ENCODE results near the gene DLGAP1. TPM values are rescaled to one million over a fixed set of nuclear protein-coding genes. Genes with fewer than 3 reads are reported as not detected.

Gene DLGAP1
- total RNA-seq, 1 donor from 2014 or later, result 5.3 TPM

DNA sequence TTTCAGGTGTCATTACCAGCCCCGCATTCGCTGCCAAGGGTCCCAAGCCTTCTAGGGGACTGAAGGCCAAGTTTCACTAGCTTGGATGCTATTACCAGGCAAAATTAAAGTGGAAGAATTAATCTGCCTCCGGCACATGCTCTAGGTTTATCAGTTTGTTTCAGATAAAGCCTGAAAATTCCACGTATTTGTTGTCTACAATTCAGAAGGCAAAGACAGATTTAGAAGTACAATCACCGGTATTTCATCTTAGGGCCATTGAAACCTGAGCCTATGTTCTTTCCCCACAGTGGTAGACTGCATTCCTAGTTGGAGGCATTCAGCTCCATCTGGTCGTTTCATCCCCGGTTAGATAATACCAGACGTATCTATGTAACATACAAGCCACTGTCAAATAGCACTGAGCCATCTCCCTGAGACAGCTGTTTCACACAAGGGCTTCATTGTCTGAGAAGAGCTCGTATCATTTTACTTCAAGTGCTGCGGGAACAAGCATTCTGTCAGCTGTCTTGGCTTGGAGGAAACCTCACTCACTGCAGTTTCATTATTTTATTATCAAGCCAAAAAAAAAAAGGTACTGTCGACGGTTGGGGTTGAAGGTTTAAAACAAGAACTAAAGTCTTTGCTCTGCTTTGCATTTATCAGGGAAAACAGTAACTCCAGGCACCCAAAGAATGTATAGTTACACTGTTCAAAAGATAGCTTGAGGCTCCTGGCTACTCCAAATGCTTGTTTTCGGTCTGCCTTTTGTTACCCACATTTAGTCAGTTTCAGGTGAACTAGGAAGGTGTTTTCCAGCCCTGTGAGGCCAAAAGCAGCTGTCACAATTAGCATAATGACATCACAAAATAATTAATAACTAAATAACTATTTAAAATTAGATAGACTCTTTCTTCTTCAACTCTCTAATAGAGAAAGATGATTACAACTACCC, 928.4 kb downstream of the DLGAP1 start:
- peak; percentile 85 for DNase-seq

DNA sequence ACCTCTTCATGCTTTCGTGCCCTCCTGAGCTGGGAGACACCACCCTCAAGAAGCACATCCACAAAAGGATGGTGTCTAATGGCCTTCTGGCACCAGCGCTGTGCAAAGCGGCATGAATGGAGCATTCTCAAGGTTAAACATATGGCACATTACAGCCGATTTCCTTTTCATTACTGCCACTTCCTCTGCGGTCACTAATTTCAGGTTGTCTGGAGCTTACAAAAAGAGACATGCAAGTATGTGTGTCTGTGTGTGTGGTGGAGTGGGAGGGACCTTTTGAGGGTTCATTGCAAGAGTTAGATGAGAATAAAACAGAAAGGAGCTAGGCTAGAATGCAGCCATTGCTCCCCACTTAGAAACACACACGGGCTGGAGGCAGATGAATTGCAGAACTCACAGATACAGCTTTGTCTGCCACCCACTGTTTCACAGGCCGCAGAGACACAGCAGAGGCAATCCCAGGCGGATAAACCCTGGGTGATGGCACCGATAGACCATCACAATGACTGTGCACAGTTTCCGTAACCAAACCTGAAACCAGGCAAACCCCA, 929.2 kb downstream of the DLGAP1 start:
- DNase-seq, result no peak

DNA sequence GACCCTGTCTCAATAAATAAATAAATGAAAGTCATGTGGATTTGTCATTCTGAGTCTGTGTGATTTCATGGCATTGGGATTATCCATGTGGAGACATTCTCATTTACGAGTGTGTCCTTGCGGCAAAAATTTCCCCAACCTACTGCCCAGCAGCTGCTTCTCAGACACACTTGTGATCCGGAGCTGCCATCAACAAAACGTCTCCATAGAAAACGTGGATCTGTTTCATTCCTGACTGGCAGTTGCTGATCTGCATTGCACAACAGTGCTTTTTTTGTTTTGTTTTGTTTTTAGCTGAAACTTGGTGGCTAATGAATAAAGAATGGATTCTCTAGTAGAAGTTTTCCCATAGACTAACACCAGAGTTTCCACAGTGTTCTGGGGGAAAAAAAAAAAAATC, 930.4 kb downstream of the DLGAP1 start:
- DNase-seq, result no peak

DNA sequence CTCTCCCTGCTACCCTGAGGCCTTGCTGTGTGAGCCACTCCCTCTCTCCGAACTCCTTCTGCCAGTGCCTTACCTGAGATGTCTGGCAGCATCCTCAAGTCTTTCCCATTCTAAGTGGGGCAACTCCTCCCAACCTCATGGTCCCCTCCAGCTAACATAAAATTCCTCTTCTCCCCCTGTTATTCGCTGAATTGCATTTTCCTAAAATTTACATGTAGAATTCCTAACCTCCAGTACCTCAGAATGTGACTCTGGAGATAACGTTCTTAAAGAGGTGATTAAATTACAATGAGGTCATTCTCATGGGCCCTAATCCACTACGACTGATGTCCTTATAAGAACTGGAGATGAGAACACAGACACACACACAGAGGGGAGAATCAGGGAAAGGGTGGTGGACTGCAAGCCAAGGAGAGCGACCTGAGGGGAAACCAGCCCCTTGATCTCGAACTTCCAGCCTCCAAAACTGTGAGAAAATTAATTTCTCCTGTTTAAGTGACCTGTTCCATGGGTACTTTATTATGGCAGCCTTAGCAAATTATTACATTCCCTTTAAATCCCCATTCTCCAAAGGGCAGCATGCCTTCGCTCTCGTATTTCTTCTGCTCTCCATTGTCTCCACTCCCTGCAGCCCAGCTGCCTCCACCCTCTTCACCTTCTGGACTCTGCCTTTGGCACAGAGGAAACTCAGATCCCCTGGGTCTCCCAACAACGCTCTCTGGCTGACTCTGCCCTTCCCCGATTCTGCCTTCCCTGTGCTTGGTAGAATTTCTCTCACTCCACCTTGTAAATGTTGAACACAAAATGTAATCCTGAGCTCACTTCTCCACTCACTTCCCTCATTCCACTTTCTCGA, 934.6 kb downstream of the DLGAP1 start:
- DNase-seq, result no peak

DNA sequence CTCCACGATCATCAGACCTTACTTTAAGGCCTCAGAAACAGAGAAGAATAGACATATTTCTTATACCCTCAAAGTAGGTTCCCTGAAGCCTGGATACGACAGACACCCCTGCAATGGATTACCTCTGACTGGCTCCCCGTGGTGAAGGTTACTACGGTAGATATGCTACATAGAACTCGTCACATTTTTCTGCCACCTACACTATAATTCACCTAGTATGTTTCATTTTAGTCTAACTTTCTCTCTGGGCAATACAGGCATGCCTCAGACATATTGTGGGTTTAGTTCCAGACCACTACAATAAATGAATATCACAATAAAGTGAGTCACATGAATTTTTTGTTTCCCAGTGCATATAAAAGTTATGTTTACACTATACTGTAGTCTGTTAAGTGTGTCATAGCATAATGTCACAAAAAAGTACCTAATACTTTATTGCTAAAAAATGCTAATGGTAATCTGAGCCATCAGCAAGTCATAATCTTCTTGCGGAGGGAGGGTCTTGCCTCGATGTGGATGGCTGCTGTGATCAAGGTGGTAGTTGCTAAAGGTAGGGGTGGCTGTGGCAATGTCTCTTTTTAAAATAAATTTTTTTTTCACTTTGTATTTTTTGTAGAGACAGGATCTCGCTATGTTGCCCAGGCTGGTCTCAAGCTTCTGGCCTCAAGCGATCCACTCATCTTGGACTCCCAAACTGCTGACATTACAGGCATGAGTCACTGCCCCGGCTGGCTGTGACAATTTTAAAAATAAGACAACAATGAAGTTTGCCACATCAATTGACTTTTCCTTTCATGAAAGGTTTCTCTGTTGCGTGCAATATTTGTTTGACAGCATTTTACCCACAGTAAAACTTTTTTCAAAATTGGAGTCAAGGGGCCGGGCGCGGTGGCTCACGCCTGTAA, 940.5 kb downstream of the DLGAP1 start:
- DNase-seq, result no peak

DNA sequence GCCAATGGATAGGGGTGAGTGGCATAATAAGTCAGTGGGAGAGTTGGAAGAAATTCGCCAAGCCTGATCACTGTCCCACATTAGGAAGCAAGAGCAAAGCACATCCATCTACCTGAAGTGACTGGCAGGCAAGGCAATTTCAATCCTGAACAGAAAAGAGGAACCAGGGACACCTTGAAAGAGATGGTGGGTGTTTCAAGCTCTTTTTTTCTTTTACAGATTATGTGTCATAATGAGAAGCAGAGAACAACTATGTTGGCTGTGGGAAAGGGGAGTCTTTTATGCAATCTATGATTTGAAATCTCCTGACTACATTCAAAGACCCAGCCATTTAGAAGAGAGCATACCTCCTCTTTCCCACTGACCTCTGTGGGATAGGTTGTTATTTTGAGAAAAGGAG, 941.6 kb downstream of the DLGAP1 start:
- no peak for DNase-seq

DNA sequence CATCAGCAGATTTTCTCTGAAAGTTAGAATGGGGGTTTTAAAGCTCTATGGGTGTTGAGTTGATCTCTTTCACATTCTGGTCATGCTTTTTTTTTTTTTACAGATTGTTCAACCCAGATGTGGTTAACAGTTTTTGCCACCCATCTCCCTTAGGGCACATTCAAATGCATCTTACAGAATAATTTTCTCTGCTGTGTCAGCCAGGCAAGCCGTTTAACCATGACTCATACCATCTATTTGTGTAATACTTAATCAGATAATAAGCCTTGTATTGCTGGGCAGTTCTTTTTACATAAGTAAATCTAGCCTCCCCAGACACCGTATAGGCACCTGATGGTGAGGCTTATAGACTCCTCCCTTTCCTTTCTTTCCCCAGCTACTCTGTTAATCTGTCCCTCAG, 943.1 kb downstream of the DLGAP1 start:
- DNase-seq, result no peak

DNA sequence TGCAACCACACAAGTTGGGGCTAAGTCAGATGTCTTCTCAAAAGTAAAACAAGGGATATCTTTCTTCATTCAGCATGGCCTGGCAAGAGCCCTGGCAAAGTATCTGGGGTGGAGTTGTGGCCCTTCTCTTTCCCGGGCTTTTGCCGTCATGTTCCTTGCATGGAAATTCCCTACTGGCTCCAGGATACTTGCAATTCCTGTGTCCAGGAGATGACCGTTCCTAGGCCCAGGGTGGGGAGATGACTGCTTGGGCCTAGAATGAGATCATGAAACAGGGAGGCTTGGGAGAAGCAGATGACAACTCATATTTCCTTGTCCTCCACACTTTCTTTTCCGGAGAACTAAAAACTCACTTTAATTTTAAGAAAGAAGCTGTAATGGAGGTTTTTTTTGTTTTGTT, 944.2 kb downstream of the DLGAP1 start:
- no peak for DNase-seq

DNA sequence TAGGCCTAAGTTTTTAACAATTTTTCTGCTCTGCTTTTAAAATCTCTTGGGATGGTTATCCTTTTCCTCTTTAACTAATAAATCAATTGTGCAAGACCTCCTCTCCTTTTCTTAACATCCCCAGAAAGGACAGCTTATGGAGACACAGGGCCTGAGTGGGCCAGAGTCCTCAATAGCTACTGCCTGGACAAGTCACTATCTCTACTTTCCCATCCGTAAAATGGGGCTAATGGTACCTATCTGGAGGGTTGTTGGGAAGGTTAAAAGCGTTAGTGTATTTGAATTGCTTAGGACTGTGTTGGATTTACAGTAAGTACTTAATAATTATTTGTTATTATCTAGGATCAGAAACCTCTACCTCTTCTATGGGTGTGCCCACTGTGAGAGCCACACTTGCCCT, 945.1 kb downstream of the DLGAP1 start:
- no peak for DNase-seq

DNA sequence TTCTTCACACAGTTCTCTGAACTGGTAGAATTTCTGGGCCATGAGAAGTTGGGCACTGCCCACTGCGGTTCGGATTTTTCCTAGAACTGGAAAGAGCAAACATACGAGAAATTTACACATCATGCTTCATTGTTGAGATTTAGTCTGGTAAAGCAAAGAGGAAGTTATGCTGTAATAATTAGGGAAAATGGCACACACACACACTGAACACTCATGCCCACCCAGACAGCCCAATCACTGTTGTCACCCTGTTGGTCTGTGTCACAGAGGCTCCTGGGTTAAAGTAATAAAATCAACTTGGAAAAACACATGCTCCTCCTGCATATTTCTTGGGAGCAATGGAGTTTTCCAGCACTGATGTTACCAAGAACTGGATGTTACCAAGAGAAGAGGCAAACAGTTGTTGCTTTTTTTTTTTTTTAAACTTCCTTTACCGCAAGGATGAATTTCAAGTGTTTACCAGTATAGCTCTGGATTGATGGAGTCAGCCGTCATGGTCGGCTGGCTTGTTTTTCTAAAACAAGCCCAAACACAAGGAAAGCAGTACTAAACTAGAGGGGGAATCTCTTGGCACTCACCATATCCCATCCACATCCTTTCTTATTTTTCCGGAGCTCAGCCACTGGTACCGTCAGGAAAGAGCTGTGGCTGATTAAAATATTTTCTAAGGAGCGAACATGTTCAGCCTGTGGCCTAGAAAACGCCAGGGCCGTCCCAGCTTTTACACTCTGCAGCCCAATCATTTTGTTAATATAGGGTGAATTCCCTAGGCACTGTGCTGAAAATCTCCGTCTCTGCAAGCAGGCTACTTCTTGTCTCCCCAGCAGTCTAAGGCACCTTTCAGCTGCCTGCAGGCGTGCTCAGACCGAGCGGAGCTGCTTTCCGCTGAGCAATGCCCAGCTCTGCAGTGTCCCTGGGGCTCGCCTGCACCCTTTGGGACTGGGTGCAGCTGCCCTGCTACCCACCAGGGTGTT, 946.2 kb downstream of the DLGAP1 start:
- no peak for DNase-seq

DNA sequence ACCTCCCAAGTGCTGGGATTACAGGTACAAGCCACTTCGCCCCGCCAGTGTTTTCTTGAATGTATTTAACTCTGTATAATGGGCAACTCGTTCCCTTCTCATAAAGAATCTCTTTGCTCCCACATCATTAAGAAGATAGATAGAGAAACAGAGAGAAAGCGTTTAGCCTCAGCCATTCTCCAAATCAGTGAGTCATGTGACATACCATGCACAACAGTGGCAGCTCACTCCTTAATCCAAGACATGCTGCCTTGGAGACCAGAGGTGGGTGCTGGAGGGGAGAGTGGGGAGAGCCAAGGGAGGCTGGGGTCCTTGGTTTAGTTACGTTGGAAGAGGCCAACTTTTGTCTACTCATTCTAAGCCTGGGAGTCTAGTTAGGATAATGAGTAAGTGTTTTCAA, 950.5 kb downstream of the DLGAP1 start:
- DNase-seq, result no peak

DNA sequence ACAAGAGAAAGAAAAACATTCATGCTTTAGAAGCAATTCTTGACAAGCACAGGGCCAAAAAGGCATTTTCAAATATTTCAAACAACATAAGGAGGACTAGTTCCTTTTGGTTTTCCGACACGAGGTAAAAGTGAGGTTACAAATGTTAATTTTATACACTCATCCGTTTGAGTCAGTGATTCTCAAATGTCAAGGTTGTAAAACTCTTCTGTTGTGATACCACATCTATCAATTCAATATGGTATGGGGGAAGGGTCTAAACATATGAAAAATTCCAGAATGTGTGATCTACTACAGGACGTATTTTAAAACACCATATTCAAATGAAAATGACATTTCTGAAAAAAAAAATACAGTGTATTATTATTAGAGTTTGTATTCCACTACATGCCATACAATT, 952.5 kb downstream of the DLGAP1 start:
- DNase-seq, result no peak

DNA sequence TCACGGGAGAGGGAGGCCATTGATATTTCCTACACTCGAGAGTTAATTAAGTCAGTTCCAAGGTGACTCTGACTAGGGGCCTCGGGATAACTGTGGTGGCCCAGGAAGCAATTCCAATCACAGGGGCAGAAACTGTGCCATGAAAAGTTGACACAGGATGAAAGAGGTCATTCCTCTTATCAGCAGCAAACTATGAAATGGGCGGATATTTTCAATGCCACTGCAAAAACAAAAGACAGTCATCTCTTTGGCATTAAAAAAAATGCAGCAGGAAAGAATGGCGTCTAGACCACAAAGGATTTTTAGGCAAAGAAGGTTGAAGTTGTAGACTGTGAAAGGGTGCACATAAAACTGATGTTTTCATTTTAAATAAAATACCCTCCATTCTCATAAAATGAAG, 955.1 kb downstream of the DLGAP1 start:
- no peak for DNase-seq

DNA sequence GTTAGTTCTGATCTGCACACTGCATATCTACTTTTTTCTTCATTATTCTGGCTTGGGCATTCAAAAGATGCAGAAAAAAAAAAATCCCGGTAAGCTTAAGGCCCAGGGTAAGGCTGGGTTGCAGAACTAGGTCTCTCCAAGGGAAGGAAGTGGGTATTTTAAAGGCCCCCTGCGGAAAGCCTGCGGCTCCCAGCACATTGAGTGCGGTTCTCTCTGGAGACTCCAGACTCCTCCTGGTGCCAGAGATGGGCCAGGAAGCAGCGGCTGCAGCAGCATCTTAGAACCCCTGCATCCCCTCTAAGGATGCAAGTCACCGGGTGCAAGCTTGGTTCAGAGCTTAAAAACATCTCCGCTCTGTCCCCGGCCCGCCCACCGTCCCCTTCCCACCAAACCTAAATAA, 955.6 kb downstream of the DLGAP1 start:
- DNase-seq, result no peak

DNA sequence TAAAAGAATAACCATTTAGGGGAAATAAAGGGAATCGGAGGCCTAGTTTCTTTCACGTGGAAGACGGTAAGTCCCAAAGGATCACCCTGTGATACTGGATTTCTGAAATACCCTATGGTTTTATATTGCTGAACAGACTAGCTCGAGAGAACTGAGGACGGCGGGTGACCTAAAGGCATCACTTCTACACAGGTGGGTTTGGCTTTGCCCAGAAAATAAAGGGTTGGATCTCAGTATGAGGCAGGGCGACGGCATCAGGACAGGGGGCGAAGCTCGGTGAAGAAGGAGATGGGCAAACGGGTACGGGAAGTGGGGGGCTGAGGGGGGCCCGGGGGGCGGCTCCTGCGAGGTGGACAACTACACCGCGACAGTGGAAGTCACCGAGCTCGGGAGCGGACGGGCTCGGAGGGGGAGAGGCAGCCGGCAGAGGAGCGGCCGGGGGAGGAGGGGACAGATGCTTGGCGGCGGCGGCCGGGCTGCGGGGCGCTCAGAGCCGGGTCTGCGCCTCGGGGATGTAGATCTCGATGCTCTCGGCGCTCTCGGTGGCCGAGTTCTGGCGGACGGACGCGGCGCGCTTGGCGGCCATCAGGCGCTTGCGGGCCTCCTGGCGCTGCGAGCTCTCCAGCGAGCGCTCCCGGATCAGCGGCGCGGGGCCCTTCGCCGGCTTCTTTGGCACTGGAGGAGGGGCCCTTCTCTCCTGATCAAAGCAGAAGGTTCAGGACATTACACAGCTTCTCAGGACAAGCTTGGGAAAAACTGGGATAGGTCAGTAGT, 956.2 kb downstream of the DLGAP1 start:
- DNase-seq, result no peak

DNA sequence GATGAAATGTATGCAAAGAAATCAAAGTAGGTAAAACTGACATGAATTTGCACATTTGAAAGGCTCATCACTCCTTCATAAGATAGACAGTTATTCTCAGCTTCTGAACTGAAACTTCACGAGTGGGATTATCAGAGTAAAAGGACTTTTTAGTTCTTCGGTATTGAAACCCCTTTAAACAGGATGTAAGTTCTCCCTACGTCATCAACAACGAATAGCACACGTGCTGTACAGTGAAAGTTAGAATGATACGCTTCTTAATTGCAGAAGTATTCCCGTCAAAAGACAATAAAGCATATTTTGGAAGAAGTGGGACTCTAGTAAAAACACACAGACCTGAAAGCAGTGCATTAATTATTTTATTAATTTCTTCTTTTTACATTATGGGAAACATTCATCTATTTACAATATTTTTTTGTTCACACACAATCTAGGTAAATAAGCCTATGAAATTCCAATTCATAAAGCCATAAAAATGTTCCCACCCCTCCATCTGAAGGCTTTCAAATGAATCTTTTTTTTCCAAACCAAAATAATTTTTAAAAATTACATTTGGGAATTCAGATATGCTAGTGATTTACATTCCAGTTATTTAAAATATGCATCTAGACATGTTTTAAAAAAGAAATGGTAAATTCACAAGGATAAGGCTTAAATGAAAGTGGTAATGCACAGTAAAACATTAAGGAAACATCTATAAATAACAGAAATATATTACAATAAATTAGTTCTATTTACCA, 959.2 kb downstream of the DLGAP1 start:
- DNase-seq, result no peak

DNA sequence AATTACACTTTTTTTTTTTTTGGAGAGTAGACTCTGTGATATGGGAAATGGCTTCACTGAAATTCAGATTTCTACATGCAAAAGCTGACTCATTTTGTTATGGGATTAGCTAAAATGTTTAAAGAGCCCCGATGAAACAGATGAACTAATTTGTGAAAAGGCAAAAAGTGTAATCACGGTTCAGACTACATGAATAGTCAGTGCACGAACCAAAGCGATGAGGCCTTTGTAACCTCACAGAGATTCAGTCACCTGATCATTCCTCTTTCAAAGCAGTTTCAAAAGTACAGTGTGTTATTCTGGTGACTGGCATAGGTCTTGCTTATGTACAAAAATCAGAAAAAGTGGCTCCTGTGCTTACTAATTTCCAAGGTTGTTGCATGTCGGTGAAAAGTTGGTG, 960.5 kb downstream of the DLGAP1 start:
- no peak for DNase-seq

DNA sequence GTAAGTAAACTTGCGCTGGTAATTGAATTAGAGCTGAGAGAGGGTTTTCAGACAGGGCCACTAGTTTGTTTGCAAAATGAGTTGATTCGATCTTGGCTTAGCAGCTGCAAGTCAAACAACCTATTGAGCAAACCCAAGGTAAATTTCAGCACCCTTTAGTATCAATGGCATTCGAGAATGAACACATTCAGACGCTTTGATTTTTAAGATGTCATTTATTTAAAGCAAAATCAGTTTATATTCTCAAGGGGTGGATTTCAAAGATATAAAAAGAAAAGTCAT, 960.9 kb downstream of the DLGAP1 start:
- DNase-seq, result no peak

DNA sequence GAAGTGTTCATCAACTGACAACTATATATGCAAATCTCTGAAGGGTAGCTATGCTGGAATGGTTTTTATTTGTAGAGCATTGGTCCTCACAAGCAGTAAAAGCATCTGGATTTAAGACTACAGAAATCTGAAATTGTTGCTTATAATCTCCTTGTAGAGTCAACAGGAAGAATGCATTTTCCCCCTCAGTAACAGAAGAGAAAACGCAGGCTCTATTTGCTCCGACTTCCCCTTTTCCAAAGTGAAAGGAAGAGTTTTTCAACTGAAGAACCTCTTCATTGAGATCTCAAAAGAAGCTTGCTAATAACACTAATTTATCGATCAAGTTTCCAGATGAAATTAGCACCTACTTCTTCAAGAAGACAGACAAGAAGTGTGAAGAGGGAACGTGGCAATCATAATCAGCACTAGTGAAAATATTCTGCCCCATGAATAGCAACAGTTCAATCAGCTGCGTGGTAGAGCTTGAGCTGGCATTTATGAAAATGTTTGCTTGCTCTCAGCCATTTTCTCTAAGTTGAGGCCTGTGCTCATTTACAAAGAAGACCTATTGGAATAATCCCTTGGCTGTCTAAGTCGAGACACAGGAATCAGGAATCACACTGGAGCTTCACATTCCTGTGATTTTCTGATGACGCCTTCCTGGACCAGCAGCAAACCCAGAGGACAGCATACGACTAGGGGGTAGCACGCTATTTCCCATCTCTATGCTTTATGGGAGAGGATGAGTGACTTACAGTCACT, 961.4 kb downstream of the DLGAP1 start:
- no peak for DNase-seq

Data from skin of body (tissue), 2 donors.